AG04450 (cell line): ENCODE data around the gene LAMTOR2. TPM values are rescaled to one million over a fixed set of nuclear protein-coding genes. Genes with fewer than 3 reads are reported as not detected.

Source experiments
- CTCF ChIA-PET: fragments of 300-600, 350-600 bp; formaldehyde crosslinking; extraction: SDS; loops from one replicate; lab custom pipeline; 2022; ENCODE audit warnings: antibody characterized with exemption, inconsistent platforms; lab: Charles Lee
- POLR2A ChIA-PET: fragments of 350-600 bp; formaldehyde crosslinking; extraction: SDS; loops from one replicate; lab custom pipeline; 2021; ENCODE audit warnings: antibody characterized with exemption, inconsistent platforms; lab: Yijun Ruan, JAX
- DNase-seq: peaks from one replicate; pipeline ENCODE4 v3.0.0-alpha.2; 2011; ENCODE audit warnings: low read depth, low spot score
- H3K27ac ChIP-seq: one replicate; pipeline ENCODE4 v1.5.1; 2012; ENCODE audit warnings: low read depth, low read length, control low read depth
- H3K27me3 ChIP-seq: one replicate; pipeline ENCODE4 v1.6.0; 2012; ENCODE audit warnings: low read length; ENCODE audit not compliant: control insufficient read depth, insufficient read depth
- H3K4me3 ChIP-seq: 2 replicates; pipeline ENCODE4 v1.5.1; 2011; ENCODE audit warnings: mild to moderate bottlenecking, low read depth, low read length, control low read depth
- H3K9me3 ChIP-seq: 2 replicates; pipeline ENCODE4 v1.5.1; 2012; ENCODE audit warnings: low read length; ENCODE audit not compliant: control insufficient read depth, insufficient read depth
- polyA plus RNA-seq: library from polyadenylated mRNA; depleted of rRNA; stranded (reverse); fragments of >200 nt; gene quantifications from 2 replicates; pipeline ENCODE4 v1.2.3, GENCODE V29; 2011
- TF ChIP-seq, protein P1 (sequence below): IDR thresholded peaks from 2 replicates; pipeline ENCODE4 v1.5.1; 2011; ENCODE audit warnings: low read depth, low read length, control low read depth, inconsistent platforms

The LAMTOR2 gene
- polyA plus RNA-seq, 1 experiment: 42.4 TPM

DNA sequence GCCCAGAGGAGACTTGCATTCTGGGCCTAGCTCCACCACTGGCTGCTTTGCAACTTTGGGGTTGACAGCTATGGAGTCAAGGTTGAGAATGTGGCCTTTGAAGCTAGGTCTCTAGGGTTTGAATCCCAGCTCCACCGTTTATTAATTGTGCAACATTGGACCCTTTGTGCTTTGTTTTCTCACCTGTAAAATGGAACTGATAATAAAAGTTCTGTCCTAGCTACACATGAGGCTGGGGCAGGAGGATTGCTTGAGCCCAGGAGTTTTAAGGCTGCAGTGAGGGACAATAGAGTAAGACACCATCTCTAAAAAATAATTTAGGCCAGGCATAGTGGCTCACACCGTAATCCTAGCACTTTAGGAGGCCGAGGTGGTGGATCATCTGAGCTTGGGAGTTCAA, 44.7 kb downstream of the LAMTOR2 start:
- no peak for DNase-seq
- no peak overlapping the region for H3K4me3 ChIP-seq
- H3K27ac ChIP-seq: no peak overlapping the region
- H3K27me3 ChIP-seq: no peaks in the 10 kb centered on the region
- no peaks in the 10 kb centered on the region for H3K9me3 ChIP-seq
- TF ChIP-seq, protein P1, sequence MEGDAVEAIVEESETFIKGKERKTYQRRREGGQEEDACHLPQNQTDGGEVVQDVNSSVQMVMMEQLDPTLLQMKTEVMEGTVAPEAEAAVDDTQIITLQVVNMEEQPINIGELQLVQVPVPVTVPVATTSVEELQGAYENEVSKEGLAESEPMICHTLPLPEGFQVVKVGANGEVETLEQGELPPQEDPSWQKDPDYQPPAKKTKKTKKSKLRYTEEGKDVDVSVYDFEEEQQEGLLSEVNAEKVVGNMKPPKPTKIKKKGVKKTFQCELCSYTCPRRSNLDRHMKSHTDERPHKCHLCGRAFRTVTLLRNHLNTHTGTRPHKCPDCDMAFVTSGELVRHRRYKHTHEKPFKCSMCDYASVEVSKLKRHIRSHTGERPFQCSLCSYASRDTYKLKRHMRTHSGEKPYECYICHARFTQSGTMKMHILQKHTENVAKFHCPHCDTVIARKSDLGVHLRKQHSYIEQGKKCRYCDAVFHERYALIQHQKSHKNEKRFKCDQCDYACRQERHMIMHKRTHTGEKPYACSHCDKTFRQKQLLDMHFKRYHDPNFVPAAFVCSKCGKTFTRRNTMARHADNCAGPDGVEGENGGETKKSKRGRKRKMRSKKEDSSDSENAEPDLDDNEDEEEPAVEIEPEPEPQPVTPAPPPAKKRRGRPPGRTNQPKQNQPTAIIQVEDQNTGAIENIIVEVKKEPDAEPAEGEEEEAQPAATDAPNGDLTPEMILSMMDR: no peak
- ChIA-PET CTCF (interaction anchor here (0.6 to 20.2 kb wide), 4 partner anchors 9 to 213 kb away, joined by 3 to 682 read pairs (median 7); partner anchors contain the start of gene LMNA), POLR2A (interaction anchor here (0.6 to 6.9 kb wide), 3 partner anchors 16 to 43 kb away, joined by 4 to 36 read pairs (median 25); partner anchors contain the start of gene LMNA)

DNA sequence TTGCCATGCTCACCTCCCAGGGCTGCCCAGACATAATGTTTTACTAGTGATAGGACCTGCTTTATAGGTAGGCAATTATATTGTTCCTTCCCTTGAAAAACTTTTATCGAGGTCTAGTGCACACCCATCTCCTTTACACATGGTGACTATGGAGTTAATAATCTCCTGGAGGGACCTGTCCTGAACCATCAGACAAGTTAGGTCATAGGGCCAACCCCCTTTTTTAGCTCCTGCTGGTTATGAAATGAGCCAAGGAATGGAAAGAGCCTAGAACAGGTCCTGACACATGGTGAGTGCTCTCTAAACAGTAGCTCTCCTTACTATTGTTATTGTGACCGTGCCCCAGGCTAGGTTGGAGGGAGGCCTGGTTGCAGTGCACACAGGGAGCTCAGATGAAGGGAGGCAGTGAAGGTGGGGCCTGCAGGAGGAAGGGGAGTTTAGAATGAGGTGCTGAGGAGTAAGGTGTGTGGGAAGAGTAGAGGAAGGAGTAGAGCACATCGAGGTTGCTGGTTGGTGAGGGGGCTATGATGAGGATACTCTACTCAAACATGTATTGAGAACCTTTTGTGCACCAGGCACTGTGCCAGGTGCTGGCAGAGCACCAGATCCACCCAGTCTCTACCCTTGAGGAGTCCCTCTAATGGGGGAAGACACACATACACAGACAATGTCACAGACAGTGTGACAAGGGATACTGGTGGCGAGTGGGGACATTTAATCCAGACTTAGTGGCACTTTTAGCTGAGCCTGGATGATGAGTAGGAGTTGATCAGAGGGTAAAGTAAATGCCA, 45.8 kb downstream of the LAMTOR2 start:
- POLR2A ChIA-PET: interaction anchor here (0.5 to 6.9 kb wide), 4 partner anchors 15 to 69 kb away, joined by 4 to 36 read pairs (median 14); partner anchors contain the start of gene LMNA
- H3K4me3 ChIP-seq: no peak overlapping the region
- no peaks in the 10 kb centered on the region for H3K27me3 ChIP-seq
- CTCF ChIA-PET: interaction anchor here (1.0 to 20.2 kb wide), 4 partner anchors 10 to 125 kb away, joined by 3 to 682 read pairs (median 9); partner anchors contain the start of gene LMNA
- DNase-seq: no peak
- no peak overlapping the region for H3K27ac ChIP-seq
- H3K9me3 ChIP-seq: no peaks in the 10 kb centered on the region
- TF ChIP-seq, protein P1: no peak

DNA sequence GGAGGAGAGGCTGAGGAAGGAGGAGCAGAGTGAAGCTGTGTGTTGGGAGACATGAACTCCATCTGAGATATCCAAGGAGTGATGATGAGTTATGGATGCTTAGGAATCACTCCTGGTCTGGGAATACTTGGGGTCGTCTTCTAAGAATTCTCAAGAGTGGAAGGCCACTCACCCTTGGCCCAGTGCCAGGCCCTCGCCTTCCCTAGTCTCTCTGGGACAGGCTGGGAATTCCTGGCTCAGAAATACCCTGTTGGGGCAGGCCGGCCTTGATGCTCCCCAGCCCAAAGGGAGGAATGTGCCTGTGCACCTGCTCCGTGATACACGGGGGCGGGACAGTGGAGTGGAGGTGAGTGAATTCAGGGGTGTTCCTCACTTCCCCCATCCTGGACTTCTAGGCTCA, 47.3 kb downstream of the LAMTOR2 start:
- DNase-seq: no peak
- no peak overlapping the region for H3K4me3 ChIP-seq
- TF ChIP-seq, protein P1: no peak
- ChIA-PET POLR2A (interaction anchor here (0.7 to 3.3 kb wide), 4 partner anchors 21 to 303 kb away, joined by 3 to 14 read pairs (median 8); no protein-coding TSS in a partner anchor), CTCF (interaction anchor here (0.6 to 20.2 kb wide), 2 partner anchors 25 to 297 kb away, joined by 3 to 682 read pairs; partner anchors contain the start of gene LMNA)
- H3K27me3 ChIP-seq: no peaks in the 10 kb centered on the region
- no peaks in the 10 kb centered on the region for H3K9me3 ChIP-seq
- H3K27ac ChIP-seq: no peak overlapping the region

DNA sequence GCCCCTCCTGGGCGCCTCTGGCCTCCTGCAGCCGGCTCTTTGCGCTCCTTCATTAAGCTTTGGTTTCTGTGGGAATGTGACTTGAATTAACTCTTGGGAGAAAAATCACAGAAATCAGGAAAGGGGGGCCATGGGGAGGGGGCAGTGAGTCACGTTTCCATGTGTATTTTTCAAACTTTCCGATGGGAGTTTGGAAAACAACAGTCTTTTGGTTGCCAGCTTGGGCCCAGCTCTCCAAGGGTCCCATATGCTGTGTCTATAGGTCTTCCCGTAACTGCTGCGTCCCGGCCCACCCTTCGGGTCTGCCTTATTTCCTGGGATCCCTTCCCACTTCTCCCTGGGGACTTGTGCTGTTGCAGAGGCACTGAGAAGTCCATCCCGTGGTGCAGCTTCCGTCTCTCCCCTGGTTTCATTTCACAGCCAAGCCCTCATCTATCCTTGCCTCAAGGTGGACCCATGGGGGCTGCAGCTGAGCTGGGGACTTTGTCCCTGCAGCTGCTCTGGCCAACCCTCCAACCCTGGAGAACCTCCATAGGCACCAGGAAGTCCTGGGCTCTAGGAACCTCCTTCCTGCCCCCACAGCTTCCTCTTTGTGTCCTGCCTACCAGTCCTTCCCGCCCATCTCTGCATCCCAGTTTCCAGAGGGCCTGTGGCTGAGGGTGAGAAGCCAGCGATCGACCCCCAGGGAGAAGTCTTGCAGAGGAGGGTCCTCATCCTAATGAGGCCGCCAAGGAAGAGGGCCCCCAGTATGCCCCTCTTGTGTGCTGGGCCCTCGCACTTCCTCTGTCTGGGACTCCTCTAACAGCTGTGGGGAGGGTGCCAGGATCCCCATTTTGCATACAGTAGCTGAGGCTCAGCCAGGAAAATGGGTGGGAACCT, 48.3 kb downstream of the LAMTOR2 start:
- ChIA-PET POLR2A (interaction anchor here (0.7 to 3.3 kb wide), 6 partner anchors 11 to 302 kb away, joined by 3 to 14 read pairs (median 5); partner anchors contain the start of gene LMNA), CTCF (interaction anchor here (0.6 to 20.2 kb wide), 3 partner anchors 12 to 298 kb away, joined by 3 to 682 read pairs (median 3); partner anchors contain the start of gene LMNA)
- Histone ChIP-seq H3K9me3 (no peaks in the 10 kb centered on the region), H3K4me3 (no peak overlapping the region), H3K27me3 (no peaks in the 10 kb centered on the region), H3K27ac (peak overlapping the region; percentile 33)
- TF ChIP-seq, protein P1: no peak
- no peak for DNase-seq
